Neural crest cell (in vitro differentiated cells): Measurements from ENCODE around the gene PIK3R6. TPM values are rescaled to one million over a fixed set of nuclear protein-coding genes. Genes with fewer than 3 reads are reported as not detected.

Source experiments
- DNase-seq: peaks from one replicate; pipeline ENCODE4 v3.0.0; 2021; ENCODE audit warnings: low read depth, mixed read lengths, low spot score
- H3K27ac Mint-ChIP-seq: one replicate; pipeline ENCODE4 v1.8.0; 2021; ENCODE audit warnings: mild to moderate bottlenecking, mixed read lengths; ENCODE audit not compliant: unreplicated experiment
- H3K27me3 Mint-ChIP-seq: 2 replicates; pipeline ENCODE4 v1.8.0; 2021; ENCODE audit warnings: low read depth, mild to moderate bottlenecking, mixed read lengths
- H3K36me3 Mint-ChIP-seq: 2 replicates; pipeline ENCODE4 v1.8.0; 2021; ENCODE audit warnings: low read depth, mild to moderate bottlenecking, mixed read lengths
- H3K4me1 Mint-ChIP-seq: 2 replicates; pipeline ENCODE4 v1.8.0; 2021; ENCODE audit warnings: mixed read lengths
- H3K4me3 Mint-ChIP-seq: one replicate; pipeline ENCODE4 v1.8.0; 2021; ENCODE audit warnings: mild to moderate bottlenecking, mixed read lengths
- H3K9me3 Mint-ChIP-seq: 2 replicates; pipeline ENCODE4 v1.8.0; 2021; ENCODE audit warnings: mixed read lengths
- CTCF ChIP-seq: fragments of 200-600 bp; sonication (generic); conservative IDR thresholded peaks from 2 replicates; pipeline ENCODE4 v1.5.0; 2021; ENCODE audit warnings: antibody characterized with exemption, mild to moderate bottlenecking
- total RNA-seq: library from RNA; stranded (reverse); gene quantifications from 2 replicates; pipeline ENCODE4 v1.2.1, GENCODE V29; 2021

Gene PIK3R6
- total RNA-seq, 1 donor from 2014 or later: not detected

DNA sequence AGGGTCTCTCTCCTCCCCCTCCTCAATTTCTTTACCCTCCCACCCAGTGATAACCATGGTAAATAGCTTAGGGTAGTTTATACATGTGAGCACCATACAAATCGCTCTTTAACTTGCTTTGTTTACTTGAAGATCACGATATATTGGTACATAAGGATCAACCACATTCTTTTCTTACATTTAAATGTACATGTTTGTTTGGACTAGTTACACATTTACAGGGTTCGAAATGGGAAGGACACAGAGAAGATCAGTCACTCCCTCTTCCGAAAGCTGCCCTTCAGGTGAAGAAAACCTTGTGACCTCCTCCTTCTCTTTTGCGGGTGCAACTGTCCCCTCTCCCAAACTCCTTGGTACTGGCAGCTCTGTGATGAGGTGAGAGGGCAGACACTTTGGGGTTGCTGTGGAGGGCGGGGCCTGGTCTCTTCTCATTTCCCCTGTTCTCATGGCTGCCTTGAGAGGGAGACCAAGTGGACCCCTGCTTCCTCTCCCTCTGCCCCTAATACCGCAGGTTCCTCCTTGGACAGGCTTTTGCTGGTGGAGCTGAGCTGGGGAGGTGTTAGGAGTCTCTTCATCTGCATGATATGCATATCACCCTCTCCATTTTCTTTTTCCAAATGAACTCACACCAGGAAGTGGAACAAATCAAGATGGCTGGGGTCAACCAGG is 4.7 kb upstream of the PIK3R6 start:
- Mint-ChIP-seq H3K36me3 (no peaks in the 10 kb centered on the region), H3K27ac (no peak overlapping the region), H3K4me1 (peaks cover 14% of the 10 kb centered on the region), H3K27me3 (peaks cover 5% of the 10 kb centered on the region), H3K4me3 (no peak overlapping the region), H3K9me3 (no peaks in the 10 kb centered on the region)
- no peak for TF ChIP-seq CTCF
- no peak for DNase-seq

- no peak for TF ChIP-seq CTCF
- DNase-seq: no peak
Measured at GRCh38 chr17:8871081-8871581, 3.7 kb upstream of the PIK3R6 start.

GRCh38 chr17:8870406-8871040 is 3.0 kb upstream of the PIK3R6 start:
- no peak overlapping the region for H3K4me3 Mint-ChIP-seq
- no peaks in the 10 kb centered on the region for H3K36me3 Mint-ChIP-seq
- H3K27me3 Mint-ChIP-seq: peaks cover 5% of the 10 kb centered on the region
- H3K27ac Mint-ChIP-seq: no peak overlapping the region
- peaks cover 14% of the 10 kb centered on the region for H3K4me1 Mint-ChIP-seq
- H3K9me3 Mint-ChIP-seq: no peaks in the 10 kb centered on the region
- DNase-seq: no peak
- TF ChIP-seq CTCF: no peak

More at GRCh38 chr17:8871081-8871581, 3.7 kb upstream of the PIK3R6 start:
- peaks cover 14% of the 10 kb centered on the region for H3K4me1 Mint-ChIP-seq
- no peak overlapping the region for H3K4me3 Mint-ChIP-seq
- no peaks in the 10 kb centered on the region for H3K36me3 Mint-ChIP-seq
- no peaks in the 10 kb centered on the region for H3K9me3 Mint-ChIP-seq
- no peak overlapping the region for H3K27ac Mint-ChIP-seq
- peaks cover 5% of the 10 kb centered on the region for H3K27me3 Mint-ChIP-seq

DNA sequence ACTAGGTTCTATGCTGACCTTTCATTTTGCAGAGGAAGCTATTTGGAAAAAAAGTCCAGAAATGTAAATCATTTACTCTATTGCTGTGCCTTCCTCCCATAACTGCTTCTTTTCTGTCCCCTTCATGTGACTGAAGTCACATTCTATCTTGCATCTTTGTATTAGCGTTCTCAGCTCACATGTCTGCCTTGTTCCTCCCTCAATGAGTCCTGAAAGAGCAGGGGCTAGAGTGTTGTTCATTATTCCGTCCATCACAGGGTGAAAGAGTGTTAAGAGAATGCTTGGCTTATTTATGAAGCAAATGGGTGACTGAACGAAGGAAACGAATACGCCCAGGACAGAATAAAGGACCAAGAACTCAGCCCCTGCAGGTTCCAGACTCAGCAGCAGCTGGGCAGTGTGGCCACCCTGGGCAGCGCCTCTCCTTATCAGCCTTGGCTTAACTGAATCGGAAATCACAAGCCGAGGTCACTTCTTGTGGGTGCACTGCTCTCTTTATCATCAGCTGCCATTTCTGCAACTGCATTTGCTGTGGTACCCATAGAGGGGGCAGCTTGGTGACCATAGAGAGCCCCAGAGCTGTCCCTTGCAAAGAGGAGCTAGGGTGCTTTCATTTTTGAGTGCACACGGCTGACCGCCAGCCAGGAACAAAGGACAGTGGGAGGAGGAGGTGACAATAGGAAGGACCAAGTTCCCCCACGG is 1.8 kb upstream of the PIK3R6 start:
- TF ChIP-seq CTCF: no peak
- H3K9me3 Mint-ChIP-seq: no peaks in the 10 kb centered on the region
- peaks cover 2% of the 10 kb centered on the region for H3K27me3 Mint-ChIP-seq
- no peak for DNase-seq
- no peaks in the 10 kb centered on the region for H3K36me3 Mint-ChIP-seq
- H3K4me3 Mint-ChIP-seq: no peak overlapping the region
- H3K4me1 Mint-ChIP-seq: peaks cover 14% of the 10 kb centered on the region
- H3K27ac Mint-ChIP-seq: no peak overlapping the region

GRCh38 chr17:8868529-8868951 is 1.1 kb upstream of the PIK3R6 start:
- no peak overlapping the region for H3K27ac Mint-ChIP-seq
- no peaks in the 10 kb centered on the region for H3K36me3 Mint-ChIP-seq
- H3K27me3 Mint-ChIP-seq: no peaks in the 10 kb centered on the region
- DNase-seq: no peak
- no peak overlapping the region for H3K4me3 Mint-ChIP-seq
- H3K9me3 Mint-ChIP-seq: no peaks in the 10 kb centered on the region
- H3K4me1 Mint-ChIP-seq: peaks cover 14% of the 10 kb centered on the region
- no peak for TF ChIP-seq CTCF
